HCT116 (cell line): ENCODE measurements around the gene WASL. TPM values are rescaled to one million over a fixed set of nuclear protein-coding genes. Genes with fewer than 3 reads are reported as not detected.

ENCODE experiments used
- ATAC-seq: fragments of 200-7000 bp; cut with Tn5 transposase; 2 replicates; pipeline ENCODE4 v1.9.1; 2020; ENCODE audit warnings: mild to moderate bottlenecking, moderate library complexity
- BruUV-seq: library from RNA; stranded (reverse); fragments of 400-500 nt; replicated peaks from 2 replicates; lab custom pipeline; 2021; lab: Mats Ljungman, UMichigan
- CTCF ChIA-PET: fragments of 300-600 bp; sonication (Branson Sonifier 250); formaldehyde crosslinking; loops from one replicate; lab custom pipeline; 2021; ENCODE audit warnings: antibody characterized with exemption; lab: Charles Lee
- POLR2A ChIA-PET: fragments of 300-600, 350-600 bp; sonication (Branson Sonifier 250); formaldehyde crosslinking; loops from one replicate; lab custom pipeline; 2021; ENCODE audit warnings: antibody characterized with exemption; lab: Charles Lee
- RAD21 ChIA-PET, 2 experiments: fragments of 300-600 bp; sonication (Branson Sonifier 250); formaldehyde crosslinking; loops; one replicate each; lab custom pipeline; 2023; ENCODE audit warnings: low total read pairs in 2 of 2; ENCODE audit not compliant: uncharacterized antibody in 2 of 2, unreplicated experiment in 2 of 2, low non-redundant PET in 1 of 2; lab: Charles Lee
- DNase-seq: peaks from one replicate; pipeline ENCODE4 v3.0.0-alpha.2; 2010; ENCODE audit warnings: low read depth, low spot score
- H2AFZ ChIP-seq: fragments of 200-600 bp; shearing (Covaris generic), sonication (generic); 2 replicates; pipeline ENCODE4 v1.6.1; 2017; ENCODE audit warnings: low read depth, mixed run types, mixed read lengths, antibody characterized with exemption, low read length; ENCODE audit not compliant: poor library complexity, severe bottlenecking
- H3K27ac ChIP-seq: 2 replicates; pipeline ENCODE4 v1.5.1; 2012; ENCODE audit warnings: low read depth, low read length
- H3K27me3 ChIP-seq: fragments of 200-600 bp; sonication (generic); 2 replicates; pipeline ENCODE4 v1.6.1; 2016; ENCODE audit warnings: mixed run types, low read length, mixed read lengths; ENCODE audit not compliant: insufficient read depth
- H3K36me3 ChIP-seq, 2 experiments: fragments of 200-500 bp in 1 of 2; fragments of 200-600 bp in 1 of 2; sonication (Bioruptor generic) in 1 of 2; sonication (generic) in 1 of 2; 2 replicates each; pipeline versions ENCODE4 v1.5.1 to v1.6.1; 2014 to 2016; ENCODE audit warnings: low read length in 2 of 2, inconsistent platforms in 1 of 2, mixed read lengths in 1 of 2, mixed run types in 1 of 2; ENCODE audit not compliant: insufficient read depth in 2 of 2, control insufficient read depth in 1 of 2
- H3K4me1 ChIP-seq, 2 experiments: fragments of 200-600 bp in 1 of 2; sonication (generic) in 1 of 2; 2 replicates each; pipeline versions ENCODE4 v1.5.1 to v1.6.1; 2012 to 2017; ENCODE audit warnings: low read length in 2 of 2, inconsistent platforms in 1 of 2, mild to moderate bottlenecking in 1 of 2, mixed read lengths in 1 of 2, mixed run types in 1 of 2, moderate library complexity in 1 of 2; ENCODE audit not compliant: insufficient read depth in 2 of 2, control insufficient read depth in 1 of 2
- H3K4me2 ChIP-seq: fragments of 200-600 bp; sonication (generic); 2 replicates; pipeline ENCODE4 v1.6.1; 2017; ENCODE audit warnings: mixed run types, low read length, mixed read lengths
- H3K4me3 ChIP-seq, 2 experiments: fragments of 200-600 bp in 1 of 2; sonication (generic) in 1 of 2; replicated peaks in 1 of 2; 2 replicates each; pipeline ENCODE4 v1.5.1; 2011 to 2016; ENCODE audit warnings: low read length in 2 of 2, control low read depth in 1 of 2, low read depth in 1 of 2, mild to moderate bottlenecking in 1 of 2, mixed read lengths in 1 of 2, mixed run types in 1 of 2
- H3K79me2 ChIP-seq: fragments of 200-600 bp; sonication (generic); 2 replicates; pipeline ENCODE4 v1.6.1; 2017; ENCODE audit warnings: mild to moderate bottlenecking, mixed run types, low read length, moderate library complexity, mixed read lengths; ENCODE audit not compliant: insufficient read depth
- H3K9ac ChIP-seq: fragments of 200-600 bp; sonication (generic); 2 replicates; pipeline ENCODE4 v1.6.1; 2016; ENCODE audit warnings: low read length, mixed read lengths
- H3K9me2 ChIP-seq: fragments of 200-600 bp; sonication (generic), shearing (Covaris generic); 2 replicates; pipeline ENCODE4 v1.6.1; 2017; ENCODE audit warnings: mixed run types, mild to moderate bottlenecking, moderate library complexity; ENCODE audit not compliant: insufficient read depth
- H3K9me3 ChIP-seq, 2 experiments: fragments of 200-500 bp in 1 of 2; fragments of 200-600 bp in 1 of 2; sonication (Bioruptor generic) in 1 of 2; sonication (generic) in 1 of 2; 2 replicates each; pipeline ENCODE4 v1.6.1; 2014 to 2017; ENCODE audit warnings: low read length in 2 of 2, mixed read lengths in 2 of 2, inconsistent platforms in 1 of 2, low read depth in 1 of 2, mild to moderate bottlenecking in 1 of 2, mixed run types in 1 of 2, moderate library complexity in 1 of 2; ENCODE audit not compliant: control insufficient read depth in 1 of 2, insufficient read depth in 1 of 2
- H4K20me1 ChIP-seq: fragments of 200-600 bp; sonication (generic), shearing (Covaris generic); 2 replicates; pipeline ENCODE4 v1.6.1; 2017; ENCODE audit warnings: mixed run types, mild to moderate bottlenecking, moderate library complexity; ENCODE audit not compliant: insufficient read depth
- ATF3 ChIP-seq: IDR thresholded peaks from 2 replicates; pipeline ENCODE4 v1.6.1; 2012
- CEBPB ChIP-seq: IDR thresholded peaks from 2 replicates; pipeline ENCODE4 v1.6.1; 2012; ENCODE audit warnings: low read depth
- EZH2phosphoT487 ChIP-seq: fragments of 200-600 bp; IDR thresholded peaks from 2 replicates; pipeline ENCODE4 v1.6.1; 2018; ENCODE audit warnings: antibody characterized with exemption, borderline replicate concordance
- POLR2AphosphoS5 ChIP-seq: IDR thresholded peaks from 2 replicates; pipeline ENCODE4 v1.6.1; 2011; ENCODE audit warnings: mild to moderate bottlenecking, low read depth, low read length, moderate library complexity
- SP1 ChIP-seq: IDR thresholded peaks from 2 replicates; pipeline ENCODE4 v1.6.1; 2012; ENCODE audit warnings: low read depth
- SRF ChIP-seq: IDR thresholded peaks from 2 replicates; pipeline ENCODE4 v1.6.1; 2012; ENCODE audit warnings: low read depth
- TCF7L2 ChIP-seq: IDR thresholded peaks from 2 replicates; pipeline ENCODE4 v1.7.0; 2011; ENCODE audit warnings: borderline replicate concordance, inconsistent platforms; ENCODE audit not compliant: insufficient read depth, insufficient read length; ENCODE audit errors: extremely low read depth
- YY1 ChIP-seq: IDR thresholded peaks from 2 replicates; pipeline ENCODE4 v1.6.1; 2011; ENCODE audit warnings: low read length, low read depth, moderate library complexity, mild to moderate bottlenecking; ENCODE audit not compliant: insufficient replicate concordance; ENCODE audit errors: extremely low read depth
- ZFX ChIP-seq: fragments of 450-650 bp; IDR thresholded peaks from 2 replicates; pipeline ENCODE4 v1.6.1; 2017
- intact Hi-C: fragments of 100-400 bp; cut with micrococcal nuclease; formaldehyde crosslinking; loops from 2 replicates; pipeline ENCODE4 v1.10.0; 2022
- total RNA-seq: library from RNA; stranded (reverse); gene quantifications from one replicate; pipeline ENCODE4 v1.2.1, GENCODE V29; 2021; ENCODE audit not compliant: unreplicated experiment
- TF ChIP-seq, protein P1 (sequence below), 3 experiments: fragments of 200-600 bp in 1 of 3; sonication (generic) in 1 of 3; IDR thresholded peaks in 2 of 3; conservative IDR thresholded peaks in 1 of 3; 2 replicates each; pipeline ENCODE4 v1.5.1; 2012 to 2017; ENCODE audit warnings: low read depth in 2 of 3, low read length in 2 of 3, antibody characterized with exemption in 1 of 3, borderline replicate concordance in 1 of 3, control low read depth in 1 of 3, mild to moderate bottlenecking in 1 of 3, mixed read lengths in 1 of 3, mixed run types in 1 of 3, moderate library complexity in 1 of 3; ENCODE audit not compliant: insufficient read depth in 1 of 3

WASL gene
- total RNA-seq, 1 experiment from 2014 or later = 26.2 TPM

DNA sequence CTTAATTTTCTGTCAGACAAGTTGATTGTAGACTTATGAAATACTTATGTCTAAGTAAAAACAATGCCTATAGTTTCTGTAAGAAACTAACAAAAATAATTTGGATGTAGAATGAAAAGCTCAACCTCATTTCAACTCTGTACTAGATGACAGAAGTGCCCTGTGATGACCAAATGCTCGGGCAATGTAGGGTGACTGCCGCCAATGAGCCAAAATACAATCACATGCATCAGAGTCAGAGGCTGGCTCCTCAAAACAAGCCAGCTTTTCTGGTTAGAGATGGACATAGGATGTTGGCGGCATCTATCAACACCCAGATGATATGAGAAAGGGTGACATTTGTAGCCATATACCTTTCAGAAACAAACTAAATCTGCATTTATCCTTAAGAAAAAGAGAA is 69.2 kb downstream of the WASL start:
- Histone ChIP-seq H3K27ac (no peak overlapping the region), H3K79me2 (no peaks in the 10 kb centered on the region), H3K9ac (no peak overlapping the region), H2AFZ (no peak overlapping the region), H3K36me3 (peaks cover 4 to 7% of the 10 kb centered on the region in 2 experiments; a peak in 3 of 4 replicates), H3K4me2 (no peak overlapping the region), H4K20me1 (no peaks in the 10 kb centered on the region), H3K9me3 (no peaks in the 10 kb centered on the region), H3K9me2 (no peaks in the 10 kb centered on the region), H3K4me1 (no peaks in the 10 kb centered on the region), H3K4me3 (no peak overlapping the region), H3K27me3 (no peaks in the 10 kb centered on the region)
- ATAC-seq (no peak), DNase-seq (no peak)
- CTCF ChIA-PET = no interaction called here
- no TSS peak for BruUV-seq
- intact Hi-C loops = loop anchor here (5.0 kb wide), 2 partner anchors 97 to 187 kb away; no protein-coding TSS in a partner anchor
- TF ChIP-seq SRF = no peak
- TF ChIP-seq ZFX = no peak
- no peak for TF ChIP-seq POLR2AphosphoS5
- TF ChIP-seq YY1 = no peak
- TF ChIP-seq, protein P1, sequence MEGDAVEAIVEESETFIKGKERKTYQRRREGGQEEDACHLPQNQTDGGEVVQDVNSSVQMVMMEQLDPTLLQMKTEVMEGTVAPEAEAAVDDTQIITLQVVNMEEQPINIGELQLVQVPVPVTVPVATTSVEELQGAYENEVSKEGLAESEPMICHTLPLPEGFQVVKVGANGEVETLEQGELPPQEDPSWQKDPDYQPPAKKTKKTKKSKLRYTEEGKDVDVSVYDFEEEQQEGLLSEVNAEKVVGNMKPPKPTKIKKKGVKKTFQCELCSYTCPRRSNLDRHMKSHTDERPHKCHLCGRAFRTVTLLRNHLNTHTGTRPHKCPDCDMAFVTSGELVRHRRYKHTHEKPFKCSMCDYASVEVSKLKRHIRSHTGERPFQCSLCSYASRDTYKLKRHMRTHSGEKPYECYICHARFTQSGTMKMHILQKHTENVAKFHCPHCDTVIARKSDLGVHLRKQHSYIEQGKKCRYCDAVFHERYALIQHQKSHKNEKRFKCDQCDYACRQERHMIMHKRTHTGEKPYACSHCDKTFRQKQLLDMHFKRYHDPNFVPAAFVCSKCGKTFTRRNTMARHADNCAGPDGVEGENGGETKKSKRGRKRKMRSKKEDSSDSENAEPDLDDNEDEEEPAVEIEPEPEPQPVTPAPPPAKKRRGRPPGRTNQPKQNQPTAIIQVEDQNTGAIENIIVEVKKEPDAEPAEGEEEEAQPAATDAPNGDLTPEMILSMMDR (IDR thresholded peaks at IDR 0.05 in 2 of 3, conservative IDR thresholded peaks at IDR 0.05 in 1 of 3; ENCODE audit: borderline replicate concordance in 1 of 3, insufficient read depth in 1 of 3, low read depth in 2 of 3, low read length in 2 of 3) = no peak
- no peak for TF ChIP-seq EZH2phosphoT487
- RAD21 ChIA-PET = no interaction called here
- POLR2A ChIA-PET = no interaction called here

GRCh38 chr7:123677061-123677715 is 71.6 kb downstream of the WASL start:
- TF ChIP-seq TCF7L2 (no peak), SP1 (no peak), CEBPB (no peak), ATF3 (no peak)
- H3K4me3 ChIP-seq = no peak overlapping the region
- H3K9ac ChIP-seq = no peak overlapping the region
- RAD21 ChIA-PET = no interaction called here
- no peak for DNase-seq
- no peaks in the 10 kb centered on the region for H3K9me3 ChIP-seq
- no peak for ATAC-seq
- no peaks in the 10 kb centered on the region for H4K20me1 ChIP-seq
- H3K9me2 ChIP-seq = no peaks in the 10 kb centered on the region
- no peaks in the 10 kb centered on the region for H3K79me2 ChIP-seq
- no peak overlapping the region for H2AFZ ChIP-seq
- peaks cover 4 to 7% of the 10 kb centered on the region in 2 experiments; a peak in 2 of 4 replicates for H3K36me3 ChIP-seq
- BruUV-seq = no TSS peak
- H3K27me3 ChIP-seq = no peaks in the 10 kb centered on the region
- intact Hi-C loops = no loop called here
- no peaks in the 10 kb centered on the region for H3K4me1 ChIP-seq
- POLR2A ChIA-PET = no interaction called here
- no peak overlapping the region for H3K4me2 ChIP-seq
- H3K27ac ChIP-seq = no peak overlapping the region
- CTCF ChIA-PET = no interaction called here
